Caco-2 (cell line): ENCODE measurements around the gene PTPRN2. TPM values are rescaled to one million over a fixed set of nuclear protein-coding genes. Genes with fewer than 3 reads are reported as not detected.

Experiments used
- BruUV-seq: library from RNA; stranded (reverse); fragments of 400-500 nt; replicated peaks from 2 replicates; lab custom pipeline; 2021; lab: Mats Ljungman, UMichigan
- CTCF ChIA-PET: fragments of 300-600 bp; sonication (Branson Sonifier 250); formaldehyde crosslinking; loops from one replicate; lab custom pipeline; 2022; ENCODE audit warnings: antibody characterized with exemption; lab: Charles Lee
- POLR2A ChIA-PET: fragments of 300-600 bp; sonication (Branson Sonifier 250); formaldehyde crosslinking; loops from one replicate; lab custom pipeline; 2022; ENCODE audit warnings: antibody characterized with exemption; lab: Charles Lee
- DNase-seq, 2 experiments: peaks; one replicate each; pipeline versions ENCODE4 v3.0.0 to v3.0.0-alpha.2; 2020 to 2022
- H3K27me3 ChIP-seq: replicated peaks from 2 replicates; pipeline ENCODE4 v1.6.0; 2011; ENCODE audit warnings: low read length; ENCODE audit not compliant: control insufficient read depth, insufficient read depth
- H3K36me3 ChIP-seq: 2 replicates; pipeline ENCODE4 v1.5.1; 2011; ENCODE audit warnings: low read length; ENCODE audit not compliant: control insufficient read depth, insufficient read depth
- H3K4me1 ChIP-seq: fragments of 250-450 bp; sonication (Bioruptor Pico); 2 replicates; pipeline ENCODE4 v1.5.1; 2020; ENCODE audit warnings: mild to moderate bottlenecking
- H3K4me3 ChIP-seq: 2 replicates; pipeline ENCODE4 v1.5.1; 2011; ENCODE audit warnings: low read depth, mild to moderate bottlenecking, control low read depth, low read length
- H3K9me3 ChIP-seq: fragments of 250-450 bp; sonication (Bioruptor Pico); 2 replicates; pipeline ENCODE4 v1.5.1; 2020; ENCODE audit warnings: mild to moderate bottlenecking, moderate library complexity
- H3K27ac Mint-ChIP-seq: one replicate; pipeline ENCODE4 v1.8.0; 2022; ENCODE audit warnings: mixed read lengths; ENCODE audit not compliant: unreplicated experiment
- H3K27me3 Mint-ChIP-seq: one replicate; pipeline ENCODE4 v1.8.0; 2022; ENCODE audit warnings: mixed read lengths; ENCODE audit not compliant: insufficient read depth, unreplicated experiment
- H3K36me3 Mint-ChIP-seq: one replicate; pipeline ENCODE4 v1.8.0; 2022; ENCODE audit warnings: mild to moderate bottlenecking, mixed read lengths; ENCODE audit not compliant: insufficient read depth, unreplicated experiment
- H3K4me1 Mint-ChIP-seq: one replicate; pipeline ENCODE4 v1.8.0; 2022; ENCODE audit warnings: low read depth, mixed read lengths; ENCODE audit not compliant: unreplicated experiment
- H3K4me3 Mint-ChIP-seq: one replicate; pipeline ENCODE4 v1.8.0; 2022; ENCODE audit warnings: mild to moderate bottlenecking, moderate library complexity, mixed read lengths; ENCODE audit not compliant: unreplicated experiment
- H3K9me3 Mint-ChIP-seq: one replicate; pipeline ENCODE4 v1.8.0; 2022; ENCODE audit warnings: mixed read lengths; ENCODE audit not compliant: unreplicated experiment
- CTCF ChIP-seq, 2 experiments: fragments of 200-600 bp in 1 of 2; IDR thresholded peaks; 1 replicate in 1 of 2; 2 replicates in 1 of 2; pipeline versions ENCODE4 v1.5.1 to v1.8.0; 2011 to 2022; ENCODE audit warnings: antibody characterized with exemption in 1 of 2, control low read depth in 1 of 2, inconsistent platforms in 1 of 2, low read depth in 1 of 2, low read length in 1 of 2, mild to moderate bottlenecking in 1 of 2, moderate library complexity in 1 of 2; ENCODE audit not compliant: insufficient read depth in 1 of 2, severe bottlenecking in 1 of 2, unreplicated experiment in 1 of 2
- intact Hi-C: fragments of 100-400 bp; cut with micrococcal nuclease; formaldehyde crosslinking; loops from one replicate; pipeline ENCODE4 v1.10.0; 2022; ENCODE audit not compliant: unreplicated experiment
- total RNA-seq: library from RNA; stranded (reverse); gene quantifications from 2 replicates; pipeline ENCODE4 v1.2.3, GENCODE V29; 2022

PTPRN2 gene
- total RNA-seq, 1 experiment from 2014 or later = 1.4 TPM

DNA sequence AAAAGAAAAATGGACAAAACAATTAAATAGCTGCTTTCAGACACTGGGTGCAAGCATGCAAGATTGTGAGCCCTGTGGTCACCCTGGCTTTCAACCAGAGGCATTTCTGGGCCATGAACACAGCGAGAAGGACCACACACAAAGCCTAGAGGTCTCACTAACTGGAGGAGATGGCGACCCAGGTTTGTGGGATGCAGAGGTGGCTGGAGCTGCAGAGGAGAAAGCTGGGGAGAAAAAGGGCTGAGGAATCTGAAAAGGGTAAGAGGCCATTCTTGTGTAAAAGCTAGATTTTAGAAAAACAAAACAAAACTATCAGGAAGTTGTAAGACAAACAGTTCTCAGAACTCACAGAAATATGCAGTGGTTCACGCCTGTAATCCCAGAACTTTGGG lies 30.1 kb upstream of the PTPRN2 start:
- H3K27ac Mint-ChIP-seq = no peak overlapping the region
- Histone ChIP-seq H3K9me3 (no peaks in the 10 kb centered on the region), H3K4me1 (no peaks in the 10 kb centered on the region), H3K4me3 (no peak overlapping the region), H3K27me3 (no peaks in the 10 kb centered on the region), H3K36me3 (no peaks in the 10 kb centered on the region)
- BruUV-seq = no TSS peak
- no peaks in the 10 kb centered on the region for H3K4me1 Mint-ChIP-seq
- no peaks in the 10 kb centered on the region for H3K9me3 Mint-ChIP-seq
- H3K27me3 Mint-ChIP-seq = no peaks in the 10 kb centered on the region
- H3K4me3 Mint-ChIP-seq = no peak overlapping the region
- POLR2A ChIA-PET = no interaction called here
- no peak for DNase-seq
- peaks cover 7% of the 10 kb centered on the region for H3K36me3 Mint-ChIP-seq
- TF ChIP-seq CTCF (IDR thresholded peaks at IDR 0.05; ENCODE audit: insufficient read depth in 1 of 2, low read depth in 1 of 2, low read length in 1 of 2, severe bottlenecking in 1 of 2, unreplicated experiment in 1 of 2) = no peak
- intact Hi-C loops = no loop called here
- CTCF ChIA-PET = no interaction called here

DNA sequence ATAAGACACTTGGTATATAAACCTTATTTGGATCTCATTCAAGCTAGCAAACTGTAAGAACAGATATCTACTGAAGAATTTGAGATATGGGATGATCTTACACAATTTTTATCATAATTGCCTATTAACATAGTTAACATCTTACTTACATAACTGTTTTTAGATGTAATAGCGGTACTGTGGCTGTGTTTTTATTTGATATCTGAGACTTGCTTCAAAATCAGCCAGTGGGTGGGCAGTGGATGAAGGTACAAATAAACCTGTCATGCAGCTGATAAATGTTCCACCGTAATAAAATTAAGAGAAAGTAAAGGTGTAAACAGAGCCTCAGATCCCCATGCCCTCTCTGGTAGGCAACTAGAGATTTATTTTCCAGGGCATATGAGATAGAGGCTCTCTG lies 28.4 kb upstream of the PTPRN2 start:
- Mint-ChIP-seq H3K27ac (no peak overlapping the region), H3K27me3 (no peaks in the 10 kb centered on the region), H3K36me3 (peaks cover 18% of the 10 kb centered on the region), H3K4me3 (no peak overlapping the region), H3K9me3 (no peaks in the 10 kb centered on the region), H3K4me1 (no peaks in the 10 kb centered on the region)
- Histone ChIP-seq H3K4me3 (no peak overlapping the region), H3K36me3 (no peaks in the 10 kb centered on the region), H3K4me1 (no peaks in the 10 kb centered on the region), H3K9me3 (no peaks in the 10 kb centered on the region), H3K27me3 (no peaks in the 10 kb centered on the region)
- BruUV-seq = no TSS peak
- intact Hi-C loops = no loop called here
- no peak for DNase-seq
- no peak for TF ChIP-seq CTCF (IDR thresholded peaks at IDR 0.05; ENCODE audit: insufficient read depth in 1 of 2, low read depth in 1 of 2, low read length in 1 of 2, severe bottlenecking in 1 of 2, unreplicated experiment in 1 of 2)
- ChIA-PET CTCF (no interaction called here), POLR2A (no interaction called here)

DNA sequence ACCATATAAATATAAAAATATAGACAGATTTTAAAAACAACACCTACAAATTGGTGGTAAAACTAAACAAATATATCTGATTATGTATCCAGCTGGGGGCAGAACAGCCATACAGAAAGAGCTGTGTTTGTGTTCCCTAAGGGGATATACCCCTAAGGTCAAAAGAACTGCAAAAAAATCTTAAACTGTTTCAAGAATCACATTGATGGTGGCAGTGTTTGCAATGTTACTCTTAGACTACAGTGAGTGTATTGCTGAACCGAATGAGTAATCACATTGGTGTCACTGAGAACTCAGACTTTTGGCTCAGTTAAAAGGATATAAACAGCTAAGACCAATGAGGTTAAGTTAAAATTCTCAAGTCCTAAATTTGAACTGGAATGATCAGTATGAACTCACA lies 27.1 kb upstream of the PTPRN2 start:
- Histone ChIP-seq H3K27me3 (no peaks in the 10 kb centered on the region), H3K9me3 (no peaks in the 10 kb centered on the region), H3K4me3 (no peak overlapping the region), H3K4me1 (no peaks in the 10 kb centered on the region), H3K36me3 (no peaks in the 10 kb centered on the region)
- H3K27ac Mint-ChIP-seq = no peak overlapping the region
- H3K27me3 Mint-ChIP-seq = no peaks in the 10 kb centered on the region
- DNase-seq = no peak
- no TSS peak for BruUV-seq
- POLR2A ChIA-PET = no interaction called here
- H3K36me3 Mint-ChIP-seq = peaks cover 26% of the 10 kb centered on the region
- CTCF ChIA-PET = no interaction called here
- TF ChIP-seq CTCF (IDR thresholded peaks at IDR 0.05; ENCODE audit: insufficient read depth in 1 of 2, low read depth in 1 of 2, low read length in 1 of 2, severe bottlenecking in 1 of 2, unreplicated experiment in 1 of 2) = no peak
- no peaks in the 10 kb centered on the region for H3K4me1 Mint-ChIP-seq
- no peaks in the 10 kb centered on the region for H3K9me3 Mint-ChIP-seq
- H3K4me3 Mint-ChIP-seq = no peak overlapping the region
- intact Hi-C loops = no loop called here
